BLaER1 treated with 17β-estradiol and CSF1 and Interleukin-3, amounts not matched to agents 10 nM and 100 nM (cell line): ENCODE data around the gene SLC25A11.

Source experiments
- H3K27ac ChIP-seq, 11 experiments: shearing (Covaris generic); formaldehyde crosslinking; 2 replicates each; pipeline ENCODE4 v1.8.1; 2022
- H3K27me3 ChIP-seq, 11 experiments: shearing (Covaris generic); formaldehyde crosslinking; 2 replicates each; pipeline ENCODE4 v1.8.1; 2022
- H3K36me3 ChIP-seq, 11 experiments: shearing (Covaris generic); formaldehyde crosslinking; 2 replicates each; pipeline ENCODE4 v1.8.1; 2022
- H3K4me1 ChIP-seq, 10 experiments: shearing (Covaris generic); formaldehyde crosslinking; 2 replicates each; pipeline ENCODE4 v1.8.1; 2022
- H3K4me2 ChIP-seq, 11 experiments: shearing (Covaris generic); formaldehyde crosslinking; 2 replicates each; pipeline ENCODE4 v1.8.1; 2022
- H3K4me3 ChIP-seq, 10 experiments: shearing (Covaris generic); formaldehyde crosslinking; 2 replicates each; pipeline ENCODE4 v1.8.1; 2022
- H3K9ac ChIP-seq, 11 experiments: shearing (Covaris generic); formaldehyde crosslinking; 2 replicates each; pipeline ENCODE4 v1.8.1; 2022
- H3K9me3 ChIP-seq, 11 experiments: shearing (Covaris generic); formaldehyde crosslinking; replicated peaks in 1 of 11; 2 replicates each; pipeline ENCODE4 v1.8.1; 2022
- H4K20me1 ChIP-seq, 11 experiments: shearing (Covaris generic); formaldehyde crosslinking; 2 replicates each; pipeline ENCODE4 v1.8.1; 2022
- Cebpa-rat ChIP-seq, 11 experiments: shearing (Covaris generic); IDR thresholded peaks; 2 replicates each; pipeline ENCODE4 v1.8.1; 2022

The SLC25A11 gene

GRCh38 chr17:4968486-4969046, 28.7 kb upstream of the SLC25A11 start:
- H3K4me1 ChIP-seq, result peaks cover 31 to 83% (median 47%) of the 10 kb centered on the region in 10 experiments
- H3K9ac ChIP-seq, result peak overlapping the region; percentile 84 to 92 (median 88)

GRCh38 chr17:4967539-4968485, 28.0 kb upstream of the SLC25A11 start, which contains the start of gene SPAG7:
Gene SPAG7 (minus strand): TSS chr17:4967817. CDS start chr17:4967804, 13 bp downstream.
- Histone ChIP-seq H3K27ac (peak within 1 kb of the TSS; percentile 77 to 93 (median 90)), H3K9ac (peak within 1 kb of the TSS; percentile 84 to 92 (median 88)), H4K20me1 (no peaks in the 10 kb centered on the region), H3K36me3 (peaks cover 37 to 63% (median 49%) of the 10 kb centered on the region in 11 experiments), H3K9me3 (no peaks in the 10 kb centered on the region), H3K4me1 (peaks cover 31 to 78% (median 41%) of the 10 kb centered on the region in 10 experiments), H3K27me3 (no peaks in the 10 kb centered on the region), H3K4me2 (peak within 1 kb of the TSS; percentile 92 to 100 (median 98)), H3K4me3 (peak within 1 kb of the TSS; percentile 57 to 79 (median 70))
- no peak for TF ChIP-seq Cebpa-rat (IDR thresholded peaks at IDR 0.05)

More at GRCh38 chr17:4968486-4969046, 28.7 kb upstream of the SLC25A11 start:
- peak overlapping the region; percentile 57 to 79 (median 70) for H3K4me3 ChIP-seq
- H4K20me1 ChIP-seq, result no peaks in the 10 kb centered on the region; a peak in 1 of 22 replicates
- no peaks in the 10 kb centered on the region for H3K9me3 ChIP-seq
- H3K4me2 ChIP-seq, result peak overlapping the region; percentile 91 to 100 (median 98)
- TF ChIP-seq Cebpa-rat (IDR thresholded peaks at IDR 0.05), result no peak
- H3K27me3 ChIP-seq, result no peaks in the 10 kb centered on the region
- peaks cover 40 to 66% (median 52%) of the 10 kb centered on the region in 11 experiments for H3K36me3 ChIP-seq
- peak overlapping the region; percentile 77 to 93 (median 90) for H3K27ac ChIP-seq

- no peak for TF ChIP-seq Cebpa-rat (IDR thresholded peaks at IDR 0.05)
- Histone ChIP-seq H3K4me2 (peak overlapping the region; percentile 92 to 99 (median 98)), H3K27me3 (no peaks in the 10 kb centered on the region), H4K20me1 (no peaks in the 10 kb centered on the region), H3K27ac (peak overlapping the region; percentile 77 to 93 (median 90)), H3K9ac (peak overlapping the region; percentile 84 to 92 (median 88)), H3K4me1 (peaks cover 31 to 71% (median 40%) of the 10 kb centered on the region in 10 experiments), H3K9me3 (no peaks in the 10 kb centered on the region), H3K4me3 (peak overlapping the region; percentile 57 to 79 (median 70)), H3K36me3 (peaks cover 31 to 63% (median 44%) of the 10 kb centered on the region in 11 experiments)
Observed at GRCh38 chr17:4966844-4967538, 27.1 kb upstream of the SLC25A11 start.

GRCh38 chr17:4965311-4965986, 25.6 kb upstream of the SLC25A11 start:
- peaks cover 21 to 58% (median 37%) of the 10 kb centered on the region in 11 experiments for H3K36me3 ChIP-seq
- H4K20me1 ChIP-seq, result no peaks in the 10 kb centered on the region
- H3K27me3 ChIP-seq, result no peaks in the 10 kb centered on the region
- peak overlapping the region in 7 of 11 experiments; percentile 84 to 92 (median 88); a peak in 10 of 22 replicates for H3K9ac ChIP-seq
- no peaks in the 10 kb centered on the region for H3K9me3 ChIP-seq
- H3K4me1 ChIP-seq, result peaks cover 36 to 69% (median 47%) of the 10 kb centered on the region in 10 experiments
- H3K4me3 ChIP-seq, result peak overlapping the region in 6 of 10 experiments; percentile 57 to 79 (median 69); a peak in 7 of 20 replicates
- H3K4me2 ChIP-seq, result peak overlapping the region; percentile 84 to 99 (median 96)
- peak overlapping the region in 5 of 11 experiments; percentile 80 to 93 (median 90); a peak in 7 of 22 replicates for H3K27ac ChIP-seq
- TF ChIP-seq Cebpa-rat (IDR thresholded peaks at IDR 0.05), result peak in 1 of 11 experiments; percentile 26; a peak in 1 of 22 replicates

- H3K27me3 ChIP-seq, result no peaks in the 10 kb centered on the region
- H3K4me2 ChIP-seq, result peak overlapping the region in 9 of 11 experiments; percentile 29 to 66 (median 56); a peak in 17 of 22 replicates
- H3K36me3 ChIP-seq, result peaks cover 19 to 72% (median 51%) of the 10 kb centered on the region in 11 experiments
- H3K9ac ChIP-seq, result peak overlapping the region in 2 of 11 experiments; percentile 6 to 28; a peak in 3 of 22 replicates
- peaks cover 29 to 47% (median 37%) of the 10 kb centered on the region in 10 experiments for H3K4me1 ChIP-seq
- no peaks in the 10 kb centered on the region for H4K20me1 ChIP-seq
- TF ChIP-seq Cebpa-rat (IDR thresholded peaks at IDR 0.05), result no peak
- no peaks in the 10 kb centered on the region for H3K9me3 ChIP-seq
- no peak overlapping the region for H3K4me3 ChIP-seq
- H3K27ac ChIP-seq, result peak overlapping the region in 5 of 11 experiments; percentile 9 to 31 (median 11); a peak in 7 of 22 replicates
Observed at GRCh38 chr17:4960279-4960922, 20.6 kb upstream of the SLC25A11 start.

GRCh38 chr17:4959261-4959965, 19.6 kb upstream of the SLC25A11 start:
- no peaks in the 10 kb centered on the region for H4K20me1 ChIP-seq
- no peak for TF ChIP-seq Cebpa-rat (IDR thresholded peaks at IDR 0.05)
- peak overlapping the region in 3 of 11 experiments; percentile 5 to 31 (median 21); a peak in 2 of 22 replicates for H3K27ac ChIP-seq
- no peak overlapping the region for H3K4me3 ChIP-seq
- peaks cover 19 to 62% (median 50%) of the 10 kb centered on the region in 11 experiments for H3K36me3 ChIP-seq
- H3K4me1 ChIP-seq, result peaks cover 20 to 47% (median 31%) of the 10 kb centered on the region in 10 experiments
- 0 out of 22 replicates have a peak overlapping the region, but pooled peaks of 1 of the 11 experiments have one; percentile 18 for H3K9ac ChIP-seq
- no peaks in the 10 kb centered on the region for H3K27me3 ChIP-seq
- H3K9me3 ChIP-seq, result no peaks in the 10 kb centered on the region
- peak overlapping the region in 2 of 11 experiments; percentile 37 to 51; a peak in 1 of 22 replicates for H3K4me2 ChIP-seq

GRCh38 chr17:4958102-4958501, 18.3 kb upstream of the SLC25A11 start:
- Histone ChIP-seq H3K4me1 (peaks cover 19 to 59% (median 42%) of the 10 kb centered on the region in 10 experiments), H4K20me1 (no peaks in the 10 kb centered on the region), H3K36me3 (peaks cover 19 to 60% (median 50%) of the 10 kb centered on the region in 11 experiments), H3K4me3 (no peak overlapping the region), H3K27ac (no peak overlapping the region), H3K4me2 (peak overlapping the region in 5 of 11 experiments; percentile 37 to 61 (median 56); a peak in 11 of 22 replicates), H3K9me3 (no peaks in the 10 kb centered on the region), H3K9ac (peak overlapping the region in 3 of 11 experiments; percentile 21 to 23 (median 22); a peak in 3 of 22 replicates), H3K27me3 (no peaks in the 10 kb centered on the region)
- no peak for TF ChIP-seq Cebpa-rat (IDR thresholded peaks at IDR 0.05)
